HS-5 (cell line): ENCODE measurements around the gene OR2G3.

ENCODE experiments used
- DNase-seq: peaks from one replicate; pipeline ENCODE4 v3.0.0-alpha.2; 2012; ENCODE audit warnings: low read depth

OR2G3 gene

DNA sequence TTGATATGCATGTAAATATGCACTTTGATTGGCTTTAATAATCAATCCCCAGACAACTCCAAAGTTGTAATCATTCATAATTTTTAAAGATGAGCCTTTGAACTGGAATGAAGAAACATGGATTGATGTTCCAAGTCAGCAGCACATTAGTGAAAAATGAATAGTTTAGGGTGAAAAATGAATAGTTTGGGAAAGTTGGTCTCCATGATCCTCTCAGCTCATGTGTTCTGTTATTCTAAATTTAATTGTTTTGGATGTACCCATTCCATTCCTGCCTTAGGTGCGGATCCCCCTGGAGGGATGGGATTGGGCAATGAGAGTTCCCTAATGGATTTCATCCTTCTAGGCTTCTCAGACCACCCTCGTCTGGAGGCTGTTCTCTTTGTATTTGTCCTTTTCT, at the start of gene OR2G3:
Gene OR2G3, plus strand, starts transcription at position 301 of the 400 bp plus-strand sequence. Its CDS starts 0 bp downstream, at position 301.
- DNase-seq: no peak

DNA sequence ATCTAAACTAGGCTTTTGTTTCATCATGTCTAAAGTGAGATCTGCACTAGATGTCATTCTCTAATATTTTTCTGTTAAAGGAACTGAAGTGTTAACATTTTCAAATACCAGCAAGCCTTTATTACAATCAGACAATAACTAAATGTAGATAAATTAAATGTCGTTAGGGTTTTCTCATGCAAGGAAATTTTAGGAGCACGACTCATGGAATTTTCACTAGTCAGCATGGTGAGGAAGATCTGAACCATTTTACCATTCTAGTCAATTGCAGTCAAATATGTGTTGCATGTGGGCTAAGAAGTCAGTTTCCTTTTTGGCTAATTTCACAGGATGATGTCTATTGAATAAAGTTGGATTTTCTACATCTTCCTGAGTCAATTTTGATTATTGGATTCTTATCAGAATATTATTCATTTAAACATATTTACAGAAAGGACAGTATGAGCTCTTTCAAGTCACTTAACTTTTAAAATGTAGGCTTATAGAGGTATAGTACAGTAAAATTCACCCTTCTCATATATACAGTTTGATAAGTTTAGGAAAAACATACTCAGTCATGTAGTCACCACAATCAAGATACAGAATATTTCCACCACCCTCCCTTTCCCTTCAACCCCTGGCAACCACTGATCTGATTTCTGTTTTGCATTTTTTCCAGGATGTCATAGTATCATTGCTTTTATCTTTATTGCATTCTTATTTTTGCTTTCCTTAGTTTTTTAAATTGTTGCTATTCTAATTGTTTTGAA, 47.3 kb upstream of the OR2G3 start:
- no peak for DNase-seq

- no peak for DNase-seq
Observed at GRCh38 chr1:247561711-247562110, 43.7 kb upstream of the OR2G3 start.

- DNase-seq: no peak
Observed at GRCh38 chr1:247562198-247562597, 43.2 kb upstream of the OR2G3 start.

DNA sequence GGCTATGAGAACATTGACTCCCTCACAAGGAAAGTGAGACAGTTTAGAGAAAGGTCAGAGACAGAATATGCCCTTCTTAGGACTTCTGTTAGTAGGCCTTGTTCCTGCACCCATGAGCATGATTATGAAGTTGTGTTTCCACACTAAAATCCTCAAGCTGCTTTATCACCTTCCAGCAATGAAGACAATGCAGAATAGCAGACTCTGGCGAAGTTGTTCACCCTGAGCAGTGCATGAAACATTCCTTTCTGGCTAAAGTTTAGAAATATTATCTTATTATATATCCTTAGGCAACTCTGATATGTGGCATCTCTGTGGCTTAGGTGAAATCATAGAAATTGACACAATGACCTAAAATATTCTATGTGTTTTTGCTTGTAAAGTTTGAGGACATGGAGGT, 31.1 kb upstream of the OR2G3 start:
- DNase-seq: no peak

GRCh38 chr1:247574664-247575063, 30.7 kb upstream of the OR2G3 start:
- no peak for DNase-seq

DNA sequence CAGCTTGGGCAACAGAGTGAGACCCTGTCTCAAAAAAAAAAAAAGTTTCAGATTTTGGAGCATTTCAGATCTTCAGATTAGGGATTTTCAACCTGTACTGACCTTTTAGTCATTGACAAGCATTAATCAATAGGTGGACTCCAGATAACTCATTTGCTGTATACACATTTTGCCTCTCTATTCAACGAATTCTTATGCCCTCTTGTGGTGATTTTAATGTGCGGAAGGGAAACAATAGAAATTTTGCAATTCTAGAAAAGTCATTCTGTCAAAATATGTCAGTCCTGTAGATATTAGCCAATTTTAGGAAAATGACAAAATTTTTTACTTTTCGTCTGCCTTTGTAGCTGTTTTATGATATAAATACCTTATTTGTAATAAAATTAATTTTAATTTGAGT, 28.9 kb upstream of the OR2G3 start:
- DNase-seq: no peak

GRCh38 chr1:247578946-247579460, 26.4 kb upstream of the OR2G3 start:
- no peak for DNase-seq

GRCh38 chr1:247588060-247588459, 17.3 kb upstream of the OR2G3 start, which contains the start of gene OR2G2:
Gene OR2G2, plus strand, starts transcription at chr1:247588360. Its CDS starts 0 bp downstream, at chr1:247588360.
- no peak for DNase-seq

- DNase-seq: no peak
Observed at GRCh38 chr1:247613405-247613804, 8.0 kb downstream of the OR2G3 start.

GRCh38 chr1:247614625-247615024, 9.2 kb downstream of the OR2G3 start:
- DNase-seq: no peak

- no peak for DNase-seq
Observed at GRCh38 chr1:247627951-247628350, 22.6 kb downstream of the OR2G3 start.

DNA sequence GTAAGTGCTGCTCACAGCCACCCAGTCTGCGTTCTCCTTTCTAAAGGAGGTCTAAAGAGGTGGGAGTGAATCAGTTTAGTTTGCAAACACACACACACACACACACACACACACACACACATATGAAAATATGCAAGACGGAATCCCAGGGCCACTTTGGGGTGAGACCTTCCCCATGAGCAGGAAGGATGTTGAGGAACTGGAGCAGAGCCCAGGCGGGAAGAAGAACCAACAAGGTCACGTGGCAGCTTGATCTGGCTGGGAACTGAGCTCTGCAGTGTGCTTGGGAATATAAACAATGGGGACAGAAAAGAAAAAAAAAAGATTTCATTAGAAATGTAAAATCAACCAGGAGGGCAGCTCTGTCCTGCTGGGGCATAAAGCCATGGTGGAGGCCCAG, 32.6 kb downstream of the OR2G3 start:
- DNase-seq: no peak

GRCh38 chr1:247638781-247639180, 33.4 kb downstream of the OR2G3 start:
- no peak for DNase-seq

- no peak for DNase-seq
Observed at GRCh38 chr1:247639381-247639981, 34.1 kb downstream of the OR2G3 start.

- no peak for DNase-seq
Observed at GRCh38 chr1:247642742-247643141, 37.4 kb downstream of the OR2G3 start.

DNA sequence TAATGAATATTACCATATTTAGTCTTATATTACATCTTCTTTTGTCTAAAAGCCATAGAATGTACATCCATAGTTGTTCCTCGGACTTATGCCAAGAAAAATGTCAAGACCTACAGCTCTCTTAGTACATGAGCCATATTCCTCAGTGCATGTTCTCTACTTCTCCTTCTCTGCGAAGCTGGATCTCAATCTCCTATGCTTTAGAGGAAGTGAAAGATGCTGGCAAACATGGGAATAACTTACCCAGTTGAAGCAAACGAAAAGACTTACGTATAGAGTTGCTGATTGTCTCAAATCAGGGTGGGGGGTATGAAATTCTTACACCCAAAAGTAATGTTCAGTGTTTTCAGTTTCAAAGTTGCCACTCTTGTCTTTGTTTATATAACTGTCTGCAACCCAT, 41.5 kb downstream of the OR2G3 start:
- no peak for DNase-seq

GRCh38 chr1:247647864-247648263, 42.5 kb downstream of the OR2G3 start:
- no peak for DNase-seq

DNA sequence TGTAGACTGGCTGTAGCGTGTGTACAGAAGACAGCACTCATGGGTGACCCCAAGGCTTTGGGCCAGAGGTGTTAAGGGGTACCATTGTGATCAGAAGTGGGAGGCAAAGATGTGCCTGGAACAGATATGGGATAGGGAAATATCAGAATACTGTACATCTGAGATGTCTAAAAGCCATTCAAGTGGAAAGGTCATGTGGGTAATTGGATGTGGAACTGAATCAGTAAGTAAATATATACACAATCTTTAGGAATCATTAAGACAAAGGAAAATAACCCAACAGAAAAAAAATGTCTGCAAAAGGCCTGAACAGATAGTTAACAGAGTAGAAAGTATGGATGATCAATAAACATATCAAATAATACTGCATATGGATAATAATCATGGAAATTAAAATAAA, 47.7 kb downstream of the OR2G3 start:
- DNase-seq: no peak
